IMR-90 (cell line): ENCODE measurements around the gene STEAP3. TPM values are rescaled to one million over a fixed set of nuclear protein-coding genes. Genes with fewer than 3 reads are reported as not detected.

Source experiments
- ATAC-seq: fragments of 200-7000 bp; cut with Tn5 transposase; 2 replicates; pipeline ENCODE4 v1.9.1; 2020; ENCODE audit warnings: low read depth, mild to moderate bottlenecking, moderate library complexity
- BruUV-seq: library from RNA; stranded (reverse); fragments of 400-500 nt; replicated peaks from 2 replicates; lab custom pipeline; 2021; lab: Mats Ljungman, UMichigan
- CTCF ChIA-PET: fragments of 300-600 bp; formaldehyde crosslinking; extraction: SDS; loops from one replicate; lab custom pipeline; 2021; ENCODE audit warnings: antibody characterized with exemption; lab: Yijun Ruan, JAX
- POLR2A ChIA-PET: fragments of 300-600 bp; sonication (Branson Sonifier 250); formaldehyde crosslinking; loops from one replicate; lab custom pipeline; 2022; ENCODE audit warnings: antibody characterized with exemption; ENCODE audit not compliant: unreplicated experiment; lab: Charles Lee
- DNase-seq: peaks from one replicate; pipeline ENCODE4 v3.0.0; 2013
- H2AFZ ChIP-seq: replicated peaks from 2 replicates; pipeline ENCODE3; 2013; ENCODE audit warnings: low read length, mild to moderate bottlenecking; ENCODE audit not compliant: poor library complexity
- H2AK5ac ChIP-seq: 2 replicates; pipeline ENCODE4 v1.6.1; 2013; ENCODE audit warnings: low read depth, low read length, inconsistent platforms
- H2AK9ac ChIP-seq: replicated peaks from 2 replicates; pipeline ENCODE3; 2013; ENCODE audit warnings: mild to moderate bottlenecking, low read depth, low read length, moderate library complexity; ENCODE audit not compliant: poor library complexity
- H2BK120ac ChIP-seq: 2 replicates; pipeline ENCODE4 v1.6.1; 2013; ENCODE audit warnings: low read depth, low read length, inconsistent platforms
- H2BK15ac ChIP-seq: 3 replicates; pipeline ENCODE4 v1.6.1; 2013; ENCODE audit warnings: low read depth, low read length, inconsistent platforms
- H2BK20ac ChIP-seq: 2 replicates; pipeline ENCODE4 v1.6.1; 2013; ENCODE audit warnings: low read depth, mild to moderate bottlenecking, inconsistent platforms, low read length, moderate library complexity
- H2BK5ac ChIP-seq: 2 replicates; pipeline ENCODE4 v1.6.1; 2013; ENCODE audit warnings: mild to moderate bottlenecking, low read depth, low read length, inconsistent platforms; ENCODE audit not compliant: poor library complexity, severe bottlenecking
- H3K14ac ChIP-seq: replicated peaks from 2 replicates; pipeline ENCODE4 v1.6.1; 2013; ENCODE audit warnings: low read depth, low read length, inconsistent platforms
- H3K18ac ChIP-seq: 2 replicates; pipeline ENCODE4 v1.6.1; 2013; ENCODE audit warnings: low read depth, low read length, control low read depth
- H3K23ac ChIP-seq: 2 replicates; pipeline ENCODE4 v1.6.1; 2013; ENCODE audit warnings: low read depth, low read length, inconsistent platforms
- H3K27ac ChIP-seq: 2 replicates; pipeline ENCODE4 v1.5.1; 2013; ENCODE audit warnings: mild to moderate bottlenecking, control low read depth, low read length; ENCODE audit not compliant: insufficient read depth
- H3K27me3 ChIP-seq: 2 replicates; pipeline ENCODE4 v1.6.1; 2013; ENCODE audit warnings: low read length; ENCODE audit not compliant: control insufficient read depth, insufficient read depth
- H3K36me3 ChIP-seq: 2 replicates; pipeline ENCODE4 v1.6.1; 2013; ENCODE audit warnings: low read length, mixed read lengths; ENCODE audit not compliant: control insufficient read depth, insufficient read depth
- H3K4ac ChIP-seq: 2 replicates; pipeline ENCODE4 v1.6.1; 2013; ENCODE audit warnings: low read depth, low read length, inconsistent platforms
- H3K4me1 ChIP-seq: 2 replicates; pipeline ENCODE4 v1.6.1; 2013; ENCODE audit warnings: low read length, mixed read lengths; ENCODE audit not compliant: control insufficient read depth, insufficient read depth
- H3K4me2 ChIP-seq: 2 replicates; pipeline ENCODE4 v1.6.1; 2013; ENCODE audit warnings: low read depth, mild to moderate bottlenecking, control low read depth, low read length, moderate library complexity
- H3K4me3 ChIP-seq: 2 replicates; pipeline ENCODE4 v1.5.1; 2013; ENCODE audit warnings: low read depth, mild to moderate bottlenecking, control low read depth, low read length, moderate library complexity; ENCODE audit not compliant: insufficient read depth
- H3K56ac ChIP-seq: 2 replicates; pipeline ENCODE4 v1.6.1; 2013; ENCODE audit warnings: low read length, inconsistent platforms; ENCODE audit not compliant: insufficient read depth; ENCODE audit errors: extremely low read depth
- H3K79me1 ChIP-seq, 2 experiments: 2 replicates each; pipeline ENCODE4 v1.6.1; 2013; ENCODE audit warnings: low read length in 2 of 2, inconsistent platforms in 1 of 2, low read depth in 1 of 2
- H3K9ac ChIP-seq: 2 replicates; pipeline ENCODE4 v1.6.1; 2013; ENCODE audit warnings: low read depth, low read length, control low read depth
- H3K9me1 ChIP-seq: 2 replicates; pipeline ENCODE4 v1.6.1; 2013; ENCODE audit warnings: low read length, inconsistent platforms; ENCODE audit not compliant: insufficient read depth
- H3K9me3 ChIP-seq: 2 replicates; pipeline ENCODE4 v1.6.1; 2013; ENCODE audit warnings: low read length; ENCODE audit not compliant: control insufficient read depth, insufficient read depth
- H4K20me1 ChIP-seq: 2 replicates; pipeline ENCODE4 v1.6.1; 2013; ENCODE audit warnings: low read length, inconsistent platforms; ENCODE audit not compliant: insufficient read depth
- H4K5ac ChIP-seq: 2 replicates; pipeline ENCODE4 v1.6.1; 2013; ENCODE audit warnings: mild to moderate bottlenecking, low read depth, low read length, control low read depth
- H4K8ac ChIP-seq, 2 experiments: 2 replicates each; pipeline ENCODE4 v1.6.1; 2013; ENCODE audit warnings: low read depth in 2 of 2, low read length in 2 of 2, control low read depth in 1 of 2, inconsistent platforms in 1 of 2
- H4K91ac ChIP-seq: 2 replicates; pipeline ENCODE4 v1.6.1; 2013; ENCODE audit warnings: low read depth, low read length, inconsistent platforms; ENCODE audit not compliant: insufficient read depth
- BHLHE40 ChIP-seq: fragments of 150-350 bp; IDR thresholded peaks from 2 replicates; pipeline ENCODE4 v1.6.1; 2016; ENCODE audit warnings: mild to moderate bottlenecking, low read depth, low read length
- CEBPB ChIP-seq: IDR thresholded peaks from 2 replicates; pipeline ENCODE4 v1.6.1; 2012; ENCODE audit warnings: low read depth, low read length, improper control_type of control experiment
- CHD1 ChIP-seq: IDR thresholded peaks from 2 replicates; pipeline ENCODE4 v1.6.1; 2012; ENCODE audit warnings: low read depth, low read length, improper control_type of control experiment
- MAFK ChIP-seq: IDR thresholded peaks from 2 replicates; pipeline ENCODE4 v1.6.1; 2012; ENCODE audit warnings: low read depth, low read length, improper control_type of control experiment
- MAZ ChIP-seq: IDR thresholded peaks from 2 replicates; pipeline ENCODE4 v1.6.1; 2012; ENCODE audit warnings: low read depth, mild to moderate bottlenecking, low read length, improper control_type of control experiment, moderate library complexity, borderline replicate concordance
- MXI1 ChIP-seq: IDR thresholded peaks from 2 replicates; pipeline ENCODE4 v1.6.1; 2012; ENCODE audit warnings: low read depth, mild to moderate bottlenecking, low read length, moderate library complexity, borderline replicate concordance
- POLR2A ChIP-seq: IDR thresholded peaks from 2 replicates; pipeline ENCODE4 v1.6.1; 2012; ENCODE audit warnings: mild to moderate bottlenecking, low read depth, low read length
- RAD21 ChIP-seq: IDR thresholded peaks from 2 replicates; pipeline ENCODE4 v1.6.1; 2012; ENCODE audit warnings: low read length, improper control_type of control experiment
- RCOR1 ChIP-seq: IDR thresholded peaks from 2 replicates; pipeline ENCODE4 v1.6.1; 2012; ENCODE audit warnings: mild to moderate bottlenecking, low read length, improper control_type of control experiment; ENCODE audit not compliant: insufficient replicate concordance
- RFX5 ChIP-seq: IDR thresholded peaks from 2 replicates; pipeline ENCODE4 v1.8.0; 2012; ENCODE audit warnings: low read depth, mild to moderate bottlenecking, low read length, moderate library complexity
- SMC3 ChIP-seq: fragments of 150-350 bp; IDR thresholded peaks from 2 replicates; pipeline ENCODE4 v1.6.1; 2016; ENCODE audit warnings: low read depth, mild to moderate bottlenecking, antibody characterized with exemption, low read length, moderate library complexity
- whole genome bisulfite sequencing, 2 experiments: methylation state at CpG; one replicate each; pipeline versions ENCODE4 v1.1.5 to v1.1.7; 2013; ENCODE audit warnings: missing lambda C conversion rate in 2 of 2; ENCODE audit not compliant: insufficient read length in 1 of 2; ENCODE audit errors: extremely low coverage in 2 of 2; 5-methylcytosine and 5-hydroxymethylcytosine counted together
- dilution Hi-C: fragments of 300-500 bp; cut with HindIII; formaldehyde crosslinking; loops from one replicate; pipeline ENCODE4 v1.14.3; 2018; ENCODE audit warnings: low sequenced_read_pairs; ENCODE audit not compliant: unreplicated experiment
- in situ Hi-C: fragments of 300-500 bp; cut with MboI; formaldehyde crosslinking; loops from 3 replicates; pipeline ENCODE4 v1.14.3; 2019; ENCODE audit warnings: low sequenced_read_pairs, inconsistent platforms, mixed read lengths
- intact Hi-C: fragments of 100-400 bp; cut with micrococcal nuclease; formaldehyde crosslinking; loops from 2 replicates; pipeline ENCODE4 v1.10.0; 2022
- polyA plus RNA-seq, 3 experiments: library from polyadenylated mRNA; depleted of rRNA; stranded (reverse); fragments of >200 nt; gene quantifications; 2 replicates each; pipeline ENCODE4 v1.2.3, GENCODE V29; 2012; ENCODE audit warnings: low replicate concordance in 1 of 3
- total RNA-seq: library from RNA; depleted of rRNA; stranded (reverse); fragments of >200 nt; gene quantifications from 2 replicates; pipeline ENCODE4 v1.2.3, GENCODE V29; 2012
- TF ChIP-seq, protein P1 (sequence below): fragments of 150-350 bp; IDR thresholded peaks from 2 replicates; pipeline ENCODE4 v1.6.1; 2016; ENCODE audit warnings: low read depth, mild to moderate bottlenecking, low read length, moderate library complexity, borderline replicate concordance
- TF ChIP-seq, protein P2 (sequence below): conservative IDR thresholded peaks from 2 replicates; pipeline ENCODE4 v1.5.1; 2012; ENCODE audit warnings: mild to moderate bottlenecking, low read depth, low read length, improper control_type of control experiment

The STEAP3 gene
- total and polyA plus RNA-seq, 2 of the 4 experiments (the other 2 are of a cell fraction): 19.4 to 43.9 TPM

DNA sequence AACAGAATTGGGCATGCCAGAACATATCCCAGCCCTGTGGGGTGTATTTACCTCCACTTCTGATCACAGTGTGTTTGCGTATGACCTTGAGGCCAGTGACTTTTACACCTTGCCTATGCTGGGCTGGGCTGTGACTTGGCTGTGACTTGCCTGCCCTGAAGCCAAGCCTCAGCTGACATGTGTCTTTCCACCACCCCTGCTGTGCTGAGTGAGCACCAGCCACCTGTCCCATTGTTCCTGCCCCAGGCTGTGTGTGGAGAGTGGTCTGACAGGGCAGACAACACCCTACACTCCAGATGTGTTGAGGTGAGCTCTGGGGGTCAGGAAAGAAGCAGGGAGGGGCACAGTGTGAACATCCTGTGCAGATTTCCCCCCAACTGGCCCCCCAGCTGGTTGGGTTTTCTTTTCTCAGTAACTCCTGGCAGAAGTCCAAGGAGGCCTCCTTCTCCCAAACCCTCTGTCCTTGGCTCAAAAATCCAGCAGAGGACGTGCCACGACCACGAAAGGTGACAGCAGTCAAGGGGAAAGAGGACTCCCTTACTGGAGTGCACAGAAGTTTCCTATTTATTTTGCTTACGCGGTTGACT lies 5.1 kb upstream of the STEAP3 start (continued):
- TF ChIP-seq RFX5: no peak

DNA sequence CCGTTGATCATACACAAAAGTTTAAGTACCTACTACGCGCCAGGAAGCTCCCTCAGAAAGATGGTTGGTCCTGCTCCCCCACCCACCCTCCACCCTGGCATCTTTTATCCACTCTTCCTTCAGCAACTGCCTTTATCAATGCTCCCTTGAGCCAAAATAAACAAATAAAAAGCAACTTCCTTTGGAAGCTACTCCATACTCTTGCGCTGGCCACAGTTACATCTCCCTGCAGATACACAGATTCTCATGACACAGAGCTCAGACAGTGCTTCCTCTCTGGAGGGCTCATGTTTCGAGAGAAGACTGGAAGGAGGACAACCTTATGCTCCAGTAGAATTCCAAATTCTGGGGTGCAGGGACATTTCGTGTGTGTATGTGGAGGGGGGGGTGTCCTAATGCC lies 3.8 kb upstream of the STEAP3 start:
- dilution Hi-C loops: no loop called here
- TF ChIP-seq POLR2A (no peak), SMC3 (no peak), RCOR1 (no peak), RAD21 (no peak), CHD1 (no peak), BHLHE40 (no peak), CEBPB (no peak), RFX5 (no peak), MXI1 (no peak), MAFK (no peak), MAZ (no peak)
- TF ChIP-seq, protein P1, sequence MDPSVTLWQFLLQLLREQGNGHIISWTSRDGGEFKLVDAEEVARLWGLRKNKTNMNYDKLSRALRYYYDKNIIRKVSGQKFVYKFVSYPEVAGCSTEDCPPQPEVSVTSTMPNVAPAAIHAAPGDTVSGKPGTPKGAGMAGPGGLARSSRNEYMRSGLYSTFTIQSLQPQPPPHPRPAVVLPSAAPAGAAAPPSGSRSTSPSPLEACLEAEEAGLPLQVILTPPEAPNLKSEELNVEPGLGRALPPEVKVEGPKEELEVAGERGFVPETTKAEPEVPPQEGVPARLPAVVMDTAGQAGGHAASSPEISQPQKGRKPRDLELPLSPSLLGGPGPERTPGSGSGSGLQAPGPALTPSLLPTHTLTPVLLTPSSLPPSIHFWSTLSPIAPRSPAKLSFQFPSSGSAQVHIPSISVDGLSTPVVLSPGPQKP: no peak
- TF ChIP-seq, protein P2, sequence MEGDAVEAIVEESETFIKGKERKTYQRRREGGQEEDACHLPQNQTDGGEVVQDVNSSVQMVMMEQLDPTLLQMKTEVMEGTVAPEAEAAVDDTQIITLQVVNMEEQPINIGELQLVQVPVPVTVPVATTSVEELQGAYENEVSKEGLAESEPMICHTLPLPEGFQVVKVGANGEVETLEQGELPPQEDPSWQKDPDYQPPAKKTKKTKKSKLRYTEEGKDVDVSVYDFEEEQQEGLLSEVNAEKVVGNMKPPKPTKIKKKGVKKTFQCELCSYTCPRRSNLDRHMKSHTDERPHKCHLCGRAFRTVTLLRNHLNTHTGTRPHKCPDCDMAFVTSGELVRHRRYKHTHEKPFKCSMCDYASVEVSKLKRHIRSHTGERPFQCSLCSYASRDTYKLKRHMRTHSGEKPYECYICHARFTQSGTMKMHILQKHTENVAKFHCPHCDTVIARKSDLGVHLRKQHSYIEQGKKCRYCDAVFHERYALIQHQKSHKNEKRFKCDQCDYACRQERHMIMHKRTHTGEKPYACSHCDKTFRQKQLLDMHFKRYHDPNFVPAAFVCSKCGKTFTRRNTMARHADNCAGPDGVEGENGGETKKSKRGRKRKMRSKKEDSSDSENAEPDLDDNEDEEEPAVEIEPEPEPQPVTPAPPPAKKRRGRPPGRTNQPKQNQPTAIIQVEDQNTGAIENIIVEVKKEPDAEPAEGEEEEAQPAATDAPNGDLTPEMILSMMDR: no peak

More for the DNA sequence above, 3.8 kb upstream of the STEAP3 start:
- no peaks in the 10 kb centered on the region for H3K36me3 ChIP-seq
- WGBS, 2 experiments: no CpG with 5 or more reads among the region's 6 CpGs
- H2AFZ ChIP-seq: peak overlapping the region; percentile 33
- ChIA-PET POLR2A (no interaction called here), CTCF (interaction anchor here (0.8 to 1.7 kb wide), 5 partner anchors 22 to 70 kb away, joined by 3 to 5 read pairs (median 3); no protein-coding TSS in a partner anchor)
- BruUV-seq: no TSS peak
- intact Hi-C loops: loop anchor here (1.0 to 5.0 kb wide), 4 partner anchors 45 to 338 kb away; partner anchors contain the start of genes C2orf76 and DBI
- no peak overlapping the region for H3K27ac ChIP-seq
- H2AK5ac ChIP-seq: peak overlapping the region; percentile 51; the same call in 1 of the 2 replicates
- no peak overlapping the region for H4K5ac ChIP-seq
- peaks cover 3% of the 10 kb centered on the region; the same call in 1 of the 2 replicates for H3K9me1 ChIP-seq
- H4K8ac ChIP-seq: no peak overlapping the region
- H4K20me1 ChIP-seq: no peaks in the 10 kb centered on the region
- H3K79me1 ChIP-seq: peaks cover 0 to 2% of the 10 kb centered on the region in 2 experiments; a peak in 1 of 4 replicates
- H3K18ac ChIP-seq: no peak overlapping the region
- no peak overlapping the region for H2BK120ac ChIP-seq
- DNase-seq (peak; percentile 62), ATAC-seq (peak; percentile 19; the same call in 1 of the 2 replicates)
- no peak overlapping the region for H3K4me2 ChIP-seq
- H2BK15ac ChIP-seq: no peak overlapping the region
- H3K23ac ChIP-seq: no peak overlapping the region
- H4K91ac ChIP-seq: no peak overlapping the region
- H3K9me3 ChIP-seq: no peaks in the 10 kb centered on the region
- no peak overlapping the region for H3K9ac ChIP-seq
- peaks cover 3% of the 10 kb centered on the region for H3K27me3 ChIP-seq
- H2BK5ac ChIP-seq: no peak overlapping the region
- peak overlapping the region; percentile 33 for H2AK9ac ChIP-seq
- H2BK20ac ChIP-seq: no peak overlapping the region
- H3K4me1 ChIP-seq: peaks cover 7% of the 10 kb centered on the region
- no peak overlapping the region for H3K14ac ChIP-seq
- H3K56ac ChIP-seq: no peak overlapping the region
- no peak overlapping the region for H3K4ac ChIP-seq
- no peak overlapping the region for H3K4me3 ChIP-seq
- in situ Hi-C loops: no loop called here
